Stimulated activated naive CD4-positive, alpha-beta T cell treated with Interleukin-2 at 50 U/mL for 16 hours (primary cell): ENCODE measurements around the gene TRAF3IP1.
"Not testable (repeated sequence)": the region's sequence is repeated elsewhere in the genome, so short reads cannot be mapped to it uniquely, and the experiment has no call there.

Experiments
- DNase-seq: peaks from one replicate; lab custom pipeline; 2025; lab: John Stamatoyannopoulos, UW

TRAF3IP1 gene

DNA sequence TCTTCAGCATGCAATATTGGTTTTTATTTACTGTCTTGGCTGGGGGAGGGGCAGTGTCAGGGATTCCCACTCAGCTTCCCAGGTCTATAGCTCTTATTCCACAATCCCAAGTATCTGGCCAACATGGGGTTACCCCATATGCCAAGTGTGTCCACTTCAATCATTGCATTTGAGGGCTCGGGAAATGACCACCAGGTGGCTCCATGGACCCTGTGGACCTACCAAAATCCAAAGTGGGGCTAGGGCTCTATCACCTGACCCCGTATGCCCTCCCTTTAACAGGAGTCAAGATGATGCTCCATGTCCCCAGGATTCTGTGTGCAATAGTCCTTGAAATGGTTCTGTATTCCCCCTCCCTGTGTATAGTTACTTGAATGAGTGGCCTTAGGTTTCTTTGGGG, 12.1 kb upstream of the TRAF3IP1 start:
- no peak for DNase-seq

DNA sequence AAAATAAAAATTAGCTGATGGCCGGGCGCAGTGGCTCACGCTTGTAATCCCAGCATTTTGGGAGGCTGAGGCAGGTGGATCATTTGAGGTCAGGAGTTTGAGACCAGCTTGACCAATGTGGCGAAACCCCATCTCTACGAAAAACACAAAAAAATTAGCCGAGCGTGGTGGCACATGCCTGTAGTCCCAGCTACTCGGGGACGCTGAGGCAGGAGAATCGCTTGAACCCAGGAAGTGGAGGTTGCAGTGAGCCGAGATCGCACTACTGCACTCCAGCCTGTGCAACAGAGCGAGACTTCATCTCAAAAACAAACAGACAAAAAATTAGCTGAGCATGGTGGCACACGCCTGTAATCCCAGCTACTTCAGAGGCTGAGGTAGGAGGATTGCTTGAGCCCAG, 9.6 kb upstream of the TRAF3IP1 start:
- not testable (repeated sequence) for DNase-seq

DNA sequence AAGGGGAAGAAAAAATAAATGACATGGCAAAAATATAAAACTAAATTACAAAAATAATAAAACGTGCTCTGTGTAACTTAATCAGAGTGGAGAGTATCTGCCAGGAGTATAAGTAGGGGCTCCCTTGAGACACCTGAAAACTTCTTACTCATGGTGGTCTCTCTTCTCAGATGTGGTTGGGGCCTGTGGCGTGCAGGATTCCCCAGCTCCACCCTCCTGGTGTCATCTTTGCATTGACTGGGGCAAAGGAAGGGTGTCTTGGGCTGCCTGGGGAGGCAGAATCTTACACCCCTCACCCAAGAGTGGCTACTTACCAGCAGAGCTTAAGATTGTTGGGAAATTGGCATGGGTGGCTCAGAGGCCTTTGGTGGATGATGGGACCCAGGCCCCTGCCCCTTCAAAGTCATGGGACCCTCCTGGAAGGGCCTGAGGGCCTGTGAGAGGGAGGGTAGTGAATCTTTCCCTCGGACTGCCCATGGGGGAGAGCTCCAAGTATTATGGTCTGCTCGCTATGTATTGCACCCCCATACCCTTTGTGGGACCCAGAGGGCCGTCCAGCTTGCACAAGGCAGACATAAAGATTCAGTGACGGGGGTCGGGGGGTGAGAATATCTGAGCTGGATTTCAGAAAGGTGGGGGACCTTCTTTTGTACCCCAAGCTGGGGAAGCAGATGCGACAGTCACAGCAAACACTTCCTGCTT, 6.9 kb upstream of the TRAF3IP1 start:
- DNase-seq: no peak

DNA sequence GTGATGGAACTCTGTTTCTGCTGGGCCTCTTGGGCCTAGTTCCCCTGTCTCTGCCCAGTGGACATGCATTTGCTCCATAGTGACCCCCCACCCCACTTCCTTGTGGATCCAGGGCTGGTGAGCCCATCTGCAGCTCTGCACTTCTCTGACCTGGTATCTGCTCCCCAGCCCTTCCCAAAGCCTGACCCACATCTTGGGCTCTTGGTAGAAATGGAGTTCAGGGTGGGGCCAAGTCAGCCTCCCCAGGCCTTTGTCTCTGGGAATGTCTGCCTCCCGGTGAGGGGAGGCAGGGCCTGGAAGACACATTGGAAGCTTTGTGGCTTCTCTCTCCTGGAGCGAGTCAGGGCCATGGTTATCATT, 6.3 kb upstream of the TRAF3IP1 start:
- no peak for DNase-seq

DNA sequence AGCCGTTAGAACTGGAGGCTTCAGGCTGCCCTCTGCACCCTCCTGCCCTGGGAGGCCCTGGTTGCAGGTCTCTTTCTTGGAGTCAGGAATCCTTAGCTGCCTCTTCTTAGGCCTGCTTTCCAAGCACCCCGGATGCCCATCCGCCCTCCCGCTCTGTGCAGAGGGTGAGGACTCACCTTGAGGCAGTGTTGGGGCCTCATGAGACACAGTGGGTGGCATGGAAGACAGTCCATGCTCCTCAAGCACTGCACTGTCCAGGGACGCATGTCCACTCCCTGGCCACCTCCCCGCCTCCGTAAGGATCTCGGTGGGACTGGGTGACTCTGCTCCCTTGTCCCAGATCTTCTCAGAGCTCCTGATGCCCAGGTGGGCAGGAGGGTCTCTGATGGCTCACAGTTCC, 5.7 kb upstream of the TRAF3IP1 start:
- DNase-seq: no peak

DNA sequence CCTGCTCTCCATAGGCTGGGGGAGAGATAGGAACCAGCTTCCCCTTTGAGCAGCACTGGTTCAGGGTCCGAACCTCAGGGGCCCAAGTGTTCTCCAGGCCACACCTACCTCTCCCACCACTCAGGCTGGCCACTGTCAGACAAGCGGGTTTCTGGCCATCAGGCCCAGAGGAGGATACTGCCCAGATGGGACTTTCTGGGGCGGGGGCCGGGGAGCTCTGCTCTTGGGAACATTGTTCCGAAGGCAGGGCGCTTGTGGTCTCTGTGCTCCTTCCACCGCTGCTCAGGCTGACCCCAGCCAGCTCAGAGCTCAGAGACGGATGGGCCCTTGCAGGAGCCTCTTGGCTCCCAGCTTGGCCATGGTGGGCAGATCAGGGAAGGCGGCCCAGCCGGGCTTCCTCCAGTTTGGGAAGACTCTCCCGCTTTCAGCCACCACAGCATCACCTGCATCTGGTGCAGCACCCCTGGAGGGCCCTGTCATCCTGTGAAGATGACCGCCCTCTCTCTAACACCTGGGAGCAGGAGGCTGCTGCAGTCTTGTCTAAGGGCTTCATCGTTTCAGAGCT, 5.2 kb upstream of the TRAF3IP1 start:
- no peak for DNase-seq

DNA sequence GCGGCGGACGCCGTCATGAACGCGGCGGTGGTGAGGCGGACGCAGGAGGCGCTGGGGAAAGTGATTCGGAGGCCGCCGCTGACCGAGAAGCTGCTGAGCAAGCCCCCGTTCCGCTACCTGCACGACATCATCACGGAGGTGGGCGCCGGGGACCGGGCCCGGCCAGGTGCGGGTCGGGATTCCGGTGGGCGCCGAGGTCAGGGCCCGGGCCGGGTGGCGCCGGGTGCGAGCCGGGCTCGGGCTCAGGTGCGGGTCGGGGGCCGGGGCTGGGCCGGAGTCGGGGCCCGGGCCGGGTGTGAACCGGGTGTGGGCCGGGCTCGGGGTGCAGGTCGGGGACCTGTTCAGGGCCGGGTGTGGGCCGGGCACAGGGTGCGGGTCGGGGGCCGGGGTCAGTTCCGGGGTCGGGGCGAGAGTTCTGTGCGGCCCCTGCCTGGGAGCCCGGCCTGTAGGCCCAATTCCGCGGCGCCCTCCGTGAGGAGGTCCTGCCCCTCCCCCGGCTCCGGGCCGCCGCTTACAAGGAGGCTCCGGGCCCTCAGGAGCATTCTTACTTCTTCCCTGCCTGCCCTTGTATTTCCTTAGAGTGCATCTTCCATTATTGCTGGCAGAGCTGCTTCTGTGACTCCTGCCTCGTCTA, 447 bp downstream of the TRAF3IP1 start:
- no peak for DNase-seq

DNA sequence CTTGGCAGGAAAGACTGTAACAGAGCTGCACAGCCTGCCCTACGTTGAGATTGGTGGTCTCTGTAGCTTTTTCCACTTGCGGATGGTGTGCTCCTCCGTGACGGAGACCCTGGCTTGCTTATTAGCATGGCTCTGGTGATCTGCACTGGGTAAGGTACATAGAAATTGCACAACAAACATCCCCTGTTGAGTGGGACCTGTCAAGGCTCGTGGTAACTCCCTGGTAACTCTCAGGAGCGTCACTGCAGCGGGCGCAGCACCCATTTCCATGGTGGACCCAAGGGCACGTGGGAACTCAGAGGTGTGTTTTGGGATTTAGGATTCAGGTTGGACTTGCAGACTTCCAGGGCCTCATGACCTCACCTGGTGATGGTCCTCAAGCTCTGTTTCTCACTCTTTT, 1.1 kb downstream of the TRAF3IP1 start:
- DNase-seq: no peak

DNA sequence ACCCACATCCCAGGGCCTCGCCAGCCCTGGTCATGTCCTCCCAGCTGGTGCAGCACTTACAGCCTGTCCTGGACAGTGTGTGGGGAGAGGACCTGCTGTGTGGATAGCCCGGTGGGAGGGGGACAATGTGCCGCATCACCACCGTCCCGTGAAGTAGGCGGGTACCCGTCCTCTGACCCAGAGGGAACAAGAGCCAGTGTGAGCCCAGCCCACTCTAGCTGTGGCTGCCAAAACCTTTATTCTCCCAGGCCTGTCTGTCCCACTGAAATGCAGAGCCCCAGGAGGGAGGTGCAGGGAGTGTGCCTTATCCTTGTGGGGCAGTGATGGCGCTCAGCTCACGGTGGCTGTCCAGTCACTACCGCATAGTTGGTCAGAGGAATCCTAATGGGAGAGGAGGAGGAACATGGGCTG, 1.7 kb downstream of the TRAF3IP1 start:
- DNase-seq: no peak

DNA sequence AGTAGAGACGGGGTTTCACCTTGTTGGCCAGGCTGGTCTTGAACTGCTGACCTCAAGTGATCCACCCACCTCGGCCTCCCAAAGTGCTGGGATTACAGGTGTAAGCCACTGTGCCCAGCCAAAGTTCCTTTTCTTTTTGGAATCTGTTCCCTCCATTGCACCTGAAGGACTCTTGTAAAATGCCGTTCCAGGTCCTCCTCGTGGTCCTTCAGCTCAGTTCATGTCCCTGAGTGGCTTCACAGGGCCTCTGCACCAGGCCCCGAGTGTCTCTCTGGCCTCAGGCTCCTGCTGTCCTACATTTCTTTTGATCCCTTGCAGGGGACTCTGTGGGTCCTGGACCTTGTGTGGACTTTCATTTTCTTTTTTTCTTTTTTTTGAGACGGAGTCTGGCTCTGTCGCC, 3.9 kb downstream of the TRAF3IP1 start:
- DNase-seq: not testable (repeated sequence)

DNA sequence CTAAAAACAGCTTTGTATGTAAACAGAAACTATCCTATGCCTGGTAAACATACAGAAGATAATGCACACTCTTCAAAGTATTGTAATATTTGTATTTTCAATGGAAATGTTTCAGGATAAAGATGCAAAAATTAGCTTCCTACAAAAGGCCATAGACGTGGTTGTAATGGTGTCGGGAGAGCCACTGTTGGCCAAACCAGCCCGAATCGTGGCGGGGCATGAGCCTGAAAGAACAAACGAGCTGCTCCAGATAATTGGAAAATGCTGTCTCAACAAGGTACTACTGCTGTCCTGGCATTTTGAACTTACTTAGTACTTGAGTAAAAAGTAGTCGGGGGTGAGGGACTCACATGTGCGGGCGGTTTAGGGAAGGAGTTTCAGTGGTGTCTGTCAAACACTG, 5.4 kb downstream of the TRAF3IP1 start:
- no peak for DNase-seq

DNA sequence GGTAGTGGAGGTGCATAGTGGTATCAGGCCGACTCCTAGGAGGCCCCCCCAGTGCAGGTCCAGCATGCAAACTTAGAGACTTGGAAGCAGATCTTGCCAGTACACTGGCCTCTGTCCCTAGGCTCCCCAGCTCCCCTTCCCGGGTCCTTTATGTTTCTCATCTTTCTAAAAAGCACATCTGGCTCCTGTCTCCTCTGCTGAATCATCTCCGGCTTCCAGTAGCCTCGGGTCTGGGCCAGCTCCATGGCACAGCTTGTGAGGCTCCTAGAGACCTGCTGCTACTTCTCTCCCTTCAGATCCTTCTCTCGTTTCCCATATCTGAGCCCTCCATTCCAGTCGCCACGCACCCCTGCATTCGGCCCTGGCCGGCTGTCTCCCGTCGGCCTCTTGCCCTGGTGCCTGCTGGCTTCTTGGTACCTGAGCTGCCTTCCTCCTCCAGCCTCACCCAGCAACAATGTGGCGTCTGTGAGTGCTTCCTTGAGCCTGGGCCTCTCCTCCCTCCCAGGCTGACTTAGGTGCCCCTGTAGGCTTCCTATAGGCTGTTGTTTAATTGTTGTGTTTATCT, 6.6 kb downstream of the TRAF3IP1 start:
- no peak for DNase-seq

DNA sequence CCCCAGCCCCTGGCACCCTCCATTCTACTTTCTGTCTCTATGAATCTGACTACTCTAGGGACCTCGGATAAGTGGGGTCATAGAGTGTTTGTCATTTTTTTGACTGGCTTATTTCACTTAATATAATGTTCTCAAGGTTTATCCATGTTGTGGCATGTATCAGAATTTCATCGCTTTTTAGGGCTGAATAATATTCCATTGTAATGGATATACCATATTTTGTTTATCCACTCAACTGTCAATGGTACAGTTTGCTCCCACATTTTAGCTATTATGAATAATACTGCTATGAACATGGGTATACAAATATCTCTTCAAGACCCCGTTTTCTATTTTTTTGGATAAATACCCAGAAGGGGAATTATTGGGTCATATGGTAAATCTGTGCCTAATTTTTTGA, 7.4 kb downstream of the TRAF3IP1 start:
- no peak for DNase-seq

DNA sequence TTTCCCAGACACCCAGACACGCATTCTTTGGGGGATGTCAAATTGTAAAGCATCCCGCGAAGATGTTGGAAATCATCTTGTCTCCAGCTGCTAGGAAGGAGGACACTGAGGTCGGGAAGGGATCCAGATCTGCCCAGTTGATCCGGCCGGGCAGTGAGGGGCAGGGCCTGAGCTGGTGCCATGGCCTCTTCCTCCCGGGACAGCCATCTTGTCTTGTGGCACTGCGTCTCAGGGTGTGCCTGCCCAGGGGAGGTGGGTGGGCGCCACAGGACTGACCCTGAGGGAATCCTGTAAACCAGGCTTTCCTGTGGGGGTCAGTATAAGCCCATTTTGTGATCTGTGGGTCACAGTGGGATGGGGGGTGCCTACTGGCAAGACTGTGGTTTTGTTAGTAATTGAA, 10.1 kb downstream of the TRAF3IP1 start:
- no peak for DNase-seq

DNA sequence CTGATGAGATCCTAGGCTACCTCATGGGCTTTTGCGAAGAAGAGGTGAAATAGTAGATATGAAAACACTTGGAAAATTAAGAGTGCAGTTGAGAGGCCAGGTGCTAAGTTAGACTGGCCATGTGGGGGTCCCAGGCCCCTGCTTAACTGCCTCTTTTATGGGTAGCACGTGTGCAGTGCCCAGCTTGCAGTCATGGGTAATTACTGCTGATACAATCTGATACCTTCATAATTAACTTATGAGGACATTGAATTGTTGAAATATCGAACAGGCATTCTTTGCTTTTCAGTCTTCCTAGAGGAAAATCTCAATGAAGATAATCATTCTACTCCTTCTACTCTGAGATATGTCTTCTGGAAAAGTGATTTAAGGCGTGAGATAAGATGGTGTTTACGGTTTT, 11.6 kb downstream of the TRAF3IP1 start:
- no peak for DNase-seq

DNA sequence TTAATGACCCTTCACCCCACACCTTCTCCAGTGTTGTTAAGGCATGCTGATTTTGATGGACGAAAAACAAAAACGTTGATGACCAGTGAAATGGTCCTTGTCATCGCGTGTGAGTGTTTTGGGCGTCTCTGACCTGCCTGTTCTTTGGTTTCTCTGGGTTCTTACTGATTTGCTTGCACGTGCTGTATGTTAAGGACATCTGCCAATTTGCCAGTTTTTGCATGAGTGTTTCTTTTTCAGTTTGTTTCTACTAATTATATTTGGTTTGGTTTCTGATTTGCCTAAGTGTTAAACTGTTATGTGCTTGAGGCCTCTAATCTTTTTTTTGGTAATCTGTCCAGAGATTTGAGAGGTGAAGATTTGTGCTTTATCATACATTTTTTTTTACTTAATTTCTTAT, 14.6 kb downstream of the TRAF3IP1 start:
- no peak for DNase-seq

DNA sequence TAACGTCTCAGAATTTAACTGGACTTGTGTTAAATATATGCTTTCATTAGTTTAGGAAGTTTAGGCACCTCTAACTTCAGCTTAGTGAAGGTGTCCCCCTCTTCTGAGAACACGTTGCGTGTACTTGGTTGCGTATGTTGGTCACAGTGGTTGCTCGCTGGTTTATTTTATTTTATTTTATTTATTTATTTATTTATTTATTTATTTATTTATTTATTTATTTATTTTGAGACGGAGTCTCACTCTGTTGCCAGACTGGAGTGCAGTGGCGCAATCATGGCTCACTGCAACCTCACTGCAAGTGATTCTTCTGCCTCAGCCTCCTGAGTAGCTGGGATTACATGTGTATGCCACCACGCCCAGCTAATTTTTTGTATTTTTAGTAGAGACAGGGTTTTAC, 15.3 kb downstream of the TRAF3IP1 start:
- DNase-seq: not testable (repeated sequence)

DNA sequence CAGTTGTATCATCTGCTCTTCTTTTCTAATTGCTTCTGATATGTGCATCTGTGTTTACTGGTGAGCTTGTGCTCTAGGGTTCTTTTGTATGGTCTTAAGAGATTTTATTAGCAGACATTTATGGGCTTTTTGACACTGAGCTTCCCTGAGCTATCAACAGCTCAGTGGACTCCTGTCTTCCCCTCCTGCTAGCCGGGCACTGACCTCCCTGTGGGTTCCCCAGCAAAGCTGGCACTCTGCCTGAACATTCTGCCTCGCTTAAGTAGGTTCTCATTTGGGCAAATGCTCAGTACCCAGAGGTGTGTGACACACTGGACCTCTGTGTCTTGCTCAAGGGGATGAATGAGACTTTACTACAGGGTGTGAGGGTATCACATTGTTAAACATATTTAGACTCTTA, 15.8 kb downstream of the TRAF3IP1 start:
- no peak for DNase-seq

DNA sequence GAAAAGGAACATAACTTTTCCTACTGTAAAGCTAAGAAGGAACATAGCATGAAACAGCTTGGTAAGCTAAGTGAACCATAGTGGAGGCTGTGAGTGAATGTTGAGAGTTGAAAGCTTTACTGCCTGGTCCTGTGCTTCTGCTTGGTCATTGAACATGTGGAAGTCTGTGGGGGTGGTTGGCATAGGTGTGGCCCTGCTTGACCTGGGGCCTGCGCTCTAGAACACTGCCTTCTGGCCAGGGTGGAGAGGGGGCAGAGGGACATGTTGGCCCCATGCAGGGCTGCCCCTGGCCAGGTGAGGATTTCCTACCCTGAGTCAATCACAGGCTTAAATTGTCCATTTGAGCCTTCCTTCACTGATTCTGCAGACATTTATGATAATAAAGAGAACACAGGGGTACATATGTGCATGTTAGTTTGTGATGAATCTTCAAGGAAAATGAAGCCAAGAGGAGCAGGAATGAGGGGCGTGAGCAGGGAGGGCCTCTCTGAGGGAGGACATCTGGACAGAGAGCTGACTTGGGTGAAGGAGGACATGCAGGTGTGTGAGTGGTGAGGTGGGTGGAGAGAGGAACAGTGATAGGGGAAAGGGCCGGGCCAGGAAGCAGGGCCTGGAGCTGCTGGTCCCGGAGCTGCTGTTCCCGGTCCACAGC, 16.6 kb downstream of the TRAF3IP1 start:
- DNase-seq: no peak

DNA sequence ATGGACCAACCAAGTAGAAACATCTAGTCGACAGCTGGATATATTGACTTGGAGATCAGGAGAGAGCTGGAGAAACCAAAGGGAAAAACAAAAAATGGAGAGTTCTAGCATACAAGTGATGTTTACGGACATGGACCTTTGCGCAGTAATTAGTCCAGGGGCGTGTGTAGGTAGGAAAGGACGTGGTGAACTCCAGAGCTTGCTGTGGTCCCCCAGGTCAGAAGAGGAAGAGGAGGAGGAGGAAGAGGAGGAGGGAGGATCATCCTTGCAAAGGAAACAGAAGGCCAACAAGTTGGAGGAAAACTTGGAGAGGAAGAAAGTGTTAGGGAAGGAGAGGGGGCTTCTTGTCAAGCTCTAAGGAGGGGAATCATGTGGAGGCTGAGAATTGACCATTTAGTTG, 17.5 kb downstream of the TRAF3IP1 start:
- no peak for DNase-seq

DNA sequence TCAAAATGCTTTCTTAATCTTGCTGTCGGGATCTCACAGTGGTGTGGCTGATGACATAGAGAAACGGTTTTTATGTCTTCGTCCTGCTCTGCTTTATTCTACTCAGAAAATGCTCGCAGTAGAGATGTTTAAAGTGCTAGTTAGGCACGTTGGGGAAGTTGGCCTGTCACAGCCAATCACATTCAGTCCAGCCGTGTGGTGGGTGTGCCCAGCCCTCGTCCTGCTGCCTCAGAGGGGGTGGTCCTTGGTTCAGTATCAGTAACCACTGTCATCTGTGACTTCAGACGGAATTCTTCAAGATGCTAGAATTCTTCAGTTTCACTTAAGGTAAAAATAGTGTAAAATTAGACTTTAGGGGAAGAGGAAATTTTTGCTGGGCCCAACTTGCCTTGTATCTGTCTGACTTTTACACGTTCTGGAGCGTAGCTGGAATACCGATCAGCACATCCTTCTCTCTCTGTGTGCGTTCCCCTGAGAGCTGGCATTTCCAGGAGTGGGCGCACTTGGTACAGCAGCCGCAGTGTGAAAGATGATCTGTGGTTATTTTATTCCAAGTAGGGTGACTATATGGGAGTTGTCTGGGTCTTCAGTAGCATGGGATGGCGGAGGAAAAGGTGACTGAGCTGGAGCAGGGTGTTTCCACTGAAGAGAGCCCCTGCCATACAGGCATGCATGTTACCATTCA, 18.5 kb downstream of the TRAF3IP1 start:
- DNase-seq: no peak

DNA sequence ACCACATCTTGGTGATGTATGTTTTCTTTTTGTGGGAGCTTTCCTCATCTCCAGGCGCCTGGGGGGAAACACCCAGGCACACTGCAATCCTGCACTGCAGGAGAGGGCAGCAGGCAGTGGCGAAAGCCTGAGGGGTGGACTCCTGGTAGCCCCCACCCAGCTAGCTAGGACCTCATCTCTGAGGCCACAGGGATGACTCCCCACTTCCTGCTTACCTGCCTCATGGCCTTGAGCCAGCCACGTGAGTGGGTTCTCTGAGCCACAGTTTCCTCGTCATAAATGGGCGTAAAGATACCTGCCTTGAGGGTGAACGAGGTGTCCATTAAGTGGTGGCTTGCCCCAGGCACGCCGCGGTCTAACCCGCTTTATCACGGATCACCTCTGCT, 19.1 kb downstream of the TRAF3IP1 start:
- no peak for DNase-seq
